ENCODE results near the gene SUCNR1. TPM values are rescaled to one million over a fixed set of nuclear protein-coding genes. Genes with fewer than 3 reads are reported as not detected.
"Not testable (repeated sequence)": the region's sequence is repeated elsewhere in the genome, so short reads cannot be mapped to it uniquely, and the experiment has no call there.

The SUCNR1 gene
- 0.34 TPM for total RNA-seq

- no peak for DNase-seq (ENCODE audit: low spot score)
Observed at GRCh38 chr3:151873398-151873797, at the start of gene SUCNR1. TSS of gene SUCNR1 (plus strand) at chr3:151873643. CDS start at chr3:151879893, 6,250 bp downstream.

GRCh38 chr3:151827816-151828215, 45.6 kb upstream of the SUCNR1 start:
- DNase-seq (ENCODE audit: low spot score) = no peak

- no peak for DNase-seq (ENCODE audit: low spot score)
Observed at GRCh38 chr3:151835751-151836525, 37.5 kb upstream of the SUCNR1 start.

- DNase-seq (ENCODE audit: low spot score) = no peak
Observed at GRCh38 chr3:151837057-151837456, 36.4 kb upstream of the SUCNR1 start.

- DNase-seq (ENCODE audit: low spot score) = no peak
Observed at GRCh38 chr3:151838574-151839312, 34.7 kb upstream of the SUCNR1 start.

GRCh38 chr3:151839313-151839631, 34.2 kb upstream of the SUCNR1 start:
- DNase-seq (ENCODE audit: low spot score) = no peak

GRCh38 chr3:151841801-151842200, 31.6 kb upstream of the SUCNR1 start:
- DNase-seq (ENCODE audit: low spot score) = no peak

- no peak for DNase-seq (ENCODE audit: low spot score)
Observed at GRCh38 chr3:151843275-151843674, 30.2 kb upstream of the SUCNR1 start.

GRCh38 chr3:151845306-151845905, 28.0 kb upstream of the SUCNR1 start:
- no peak for DNase-seq (ENCODE audit: low spot score)

GRCh38 chr3:151850065-151850464, 23.4 kb upstream of the SUCNR1 start:
- not testable (repeated sequence) for DNase-seq (ENCODE audit: low spot score)

- no peak for DNase-seq (ENCODE audit: low spot score)
Observed at GRCh38 chr3:151852074-151852811, 21.2 kb upstream of the SUCNR1 start.

- no peak for DNase-seq (ENCODE audit: low spot score)
Observed at GRCh38 chr3:151856118-151856517, 17.3 kb upstream of the SUCNR1 start.

GRCh38 chr3:151856641-151857040, 16.8 kb upstream of the SUCNR1 start:
- no peak for DNase-seq (ENCODE audit: low spot score)

GRCh38 chr3:151859233-151859673, 14.2 kb upstream of the SUCNR1 start:
- DNase-seq (ENCODE audit: low spot score) = no peak

- no peak for DNase-seq (ENCODE audit: low spot score)
Observed at GRCh38 chr3:151859905-151860304, 13.5 kb upstream of the SUCNR1 start.

GRCh38 chr3:151863611-151864010, 9.8 kb upstream of the SUCNR1 start:
- no peak for DNase-seq (ENCODE audit: low spot score)

- DNase-seq (ENCODE audit: low spot score) = no peak
Observed at GRCh38 chr3:151864423-151865101, 8.9 kb upstream of the SUCNR1 start.

GRCh38 chr3:151866711-151867410, 6.6 kb upstream of the SUCNR1 start:
- DNase-seq (ENCODE audit: low spot score) = no peak

- no peak for DNase-seq (ENCODE audit: low spot score)
Observed at GRCh38 chr3:151867666-151868065, 5.8 kb upstream of the SUCNR1 start.

- no peak for DNase-seq (ENCODE audit: low spot score)
Observed at GRCh38 chr3:151869181-151869580, 4.3 kb upstream of the SUCNR1 start.
